Measurements from ENCODE around the gene RGL1. TPM values are rescaled to one million over a fixed set of nuclear protein-coding genes. Genes with fewer than 3 reads are reported as not detected.

The RGL1 gene
- total RNA-seq, 1 donor, result 24.6 TPM

DNA sequence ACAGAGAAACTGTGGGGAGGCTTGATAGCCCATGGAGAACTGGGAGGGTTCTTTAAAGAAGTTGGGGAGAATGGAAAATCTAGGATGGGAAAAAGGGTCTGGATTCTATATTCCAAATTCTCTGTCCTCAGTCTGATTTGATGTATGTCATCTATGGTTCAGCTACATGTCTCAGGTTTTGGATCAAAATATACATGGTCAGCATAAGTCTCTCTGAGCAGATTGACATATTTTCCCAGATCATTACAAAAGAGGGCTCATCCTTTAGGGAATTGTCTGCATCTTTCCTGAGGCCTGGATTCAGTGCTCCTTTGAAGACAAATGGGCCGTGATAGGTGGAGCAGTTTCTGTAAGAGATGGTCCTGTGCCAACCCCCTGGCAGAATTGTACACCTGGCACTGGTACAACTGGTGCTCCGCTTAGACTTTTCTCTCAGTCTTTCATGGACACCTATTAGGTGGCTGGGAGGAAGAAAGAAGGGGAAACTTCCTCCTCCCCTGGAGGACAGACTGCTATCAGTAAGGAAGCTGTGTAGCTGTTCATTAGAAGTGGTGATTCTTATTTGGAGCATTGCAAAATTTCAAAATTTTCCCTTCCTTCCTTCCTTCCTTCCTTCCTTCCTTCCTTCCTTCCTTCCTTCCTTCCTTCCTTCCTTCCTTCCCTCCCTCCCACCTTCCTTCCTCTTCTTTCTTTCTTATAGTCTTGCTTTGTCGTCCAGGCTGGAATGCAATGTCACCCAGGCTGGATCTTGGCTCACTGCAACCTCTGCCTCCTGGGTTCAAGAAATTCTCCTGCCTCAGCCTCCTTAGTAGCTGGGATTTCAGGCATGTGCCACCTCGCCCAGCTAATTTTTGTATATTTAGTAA, 26.1 kb upstream of the RGL1 start:
- H3K4me2 ChIP-seq (ENCODE audit: insufficient read depth, low read length), result no peak overlapping the region
- no peaks in the 10 kb centered on the region for H3K79me2 ChIP-seq (ENCODE audit: insufficient read depth, low read length)
- H3K4me3 ChIP-seq (ENCODE audit: insufficient read depth, low read length), result no peak overlapping the region
- H3K27me3 ChIP-seq (ENCODE audit: insufficient read depth, low read length), result no peaks in the 10 kb centered on the region
- peaks cover 12% of the 10 kb centered on the region for H3K4me1 ChIP-seq (ENCODE audit: insufficient read depth, low read length)
- TF ChIP-seq, protein P1, sequence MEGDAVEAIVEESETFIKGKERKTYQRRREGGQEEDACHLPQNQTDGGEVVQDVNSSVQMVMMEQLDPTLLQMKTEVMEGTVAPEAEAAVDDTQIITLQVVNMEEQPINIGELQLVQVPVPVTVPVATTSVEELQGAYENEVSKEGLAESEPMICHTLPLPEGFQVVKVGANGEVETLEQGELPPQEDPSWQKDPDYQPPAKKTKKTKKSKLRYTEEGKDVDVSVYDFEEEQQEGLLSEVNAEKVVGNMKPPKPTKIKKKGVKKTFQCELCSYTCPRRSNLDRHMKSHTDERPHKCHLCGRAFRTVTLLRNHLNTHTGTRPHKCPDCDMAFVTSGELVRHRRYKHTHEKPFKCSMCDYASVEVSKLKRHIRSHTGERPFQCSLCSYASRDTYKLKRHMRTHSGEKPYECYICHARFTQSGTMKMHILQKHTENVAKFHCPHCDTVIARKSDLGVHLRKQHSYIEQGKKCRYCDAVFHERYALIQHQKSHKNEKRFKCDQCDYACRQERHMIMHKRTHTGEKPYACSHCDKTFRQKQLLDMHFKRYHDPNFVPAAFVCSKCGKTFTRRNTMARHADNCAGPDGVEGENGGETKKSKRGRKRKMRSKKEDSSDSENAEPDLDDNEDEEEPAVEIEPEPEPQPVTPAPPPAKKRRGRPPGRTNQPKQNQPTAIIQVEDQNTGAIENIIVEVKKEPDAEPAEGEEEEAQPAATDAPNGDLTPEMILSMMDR (IDR thresholded peaks at IDR 0.05; ENCODE audit: extremely low read depth, low read depth, low read length), result no peak
- H2AFZ ChIP-seq (ENCODE audit: low read length), result no peak overlapping the region
- H3K27ac ChIP-seq (ENCODE audit: low read depth, low read length), result no peak overlapping the region
- peak; percentile 3 for DNase-seq (ENCODE audit: insufficient read length, low spot score, missing footprints)
- no peaks in the 10 kb centered on the region for H3K9me3 ChIP-seq (ENCODE audit: low read depth, low read length)
- no peaks in the 10 kb centered on the region for H3K36me3 ChIP-seq (ENCODE audit: insufficient read depth, low read length)
- H4K20me1 ChIP-seq (ENCODE audit: insufficient read depth, low read length), result no peaks in the 10 kb centered on the region

DNA sequence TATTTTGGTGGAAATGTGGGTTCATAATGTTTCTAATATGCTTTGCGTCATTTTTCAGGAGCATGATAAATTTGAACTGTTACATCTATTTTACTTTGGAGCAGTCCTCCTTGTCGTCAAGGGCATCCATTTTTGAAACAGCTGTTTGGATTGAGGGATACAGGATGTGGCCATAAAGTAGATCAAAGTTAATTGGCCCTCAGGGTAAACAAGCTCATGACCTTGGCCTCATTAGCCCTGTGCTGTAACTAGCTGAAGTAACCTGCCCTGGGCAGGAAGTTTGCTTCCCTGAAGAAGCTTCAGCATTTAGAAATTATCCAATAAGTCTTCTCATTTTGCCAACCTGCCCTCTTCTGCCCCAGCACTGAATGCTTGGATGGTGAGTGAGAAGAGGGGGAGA, 24.8 kb upstream of the RGL1 start:
- Histone ChIP-seq H3K4me1 (ENCODE audit: insufficient read depth, low read length) (peaks cover 17% of the 10 kb centered on the region), H3K4me2 (ENCODE audit: insufficient read depth, low read length) (no peak overlapping the region), H2AFZ (ENCODE audit: low read length) (no peak overlapping the region), H3K27ac (ENCODE audit: low read depth, low read length) (no peak overlapping the region), H3K36me3 (ENCODE audit: insufficient read depth, low read length) (no peaks in the 10 kb centered on the region), H3K79me2 (ENCODE audit: insufficient read depth, low read length) (no peaks in the 10 kb centered on the region), H3K27me3 (ENCODE audit: insufficient read depth, low read length) (no peaks in the 10 kb centered on the region), H3K9me3 (ENCODE audit: low read depth, low read length) (no peaks in the 10 kb centered on the region), H4K20me1 (ENCODE audit: insufficient read depth, low read length) (no peaks in the 10 kb centered on the region), H3K4me3 (ENCODE audit: insufficient read depth, low read length) (no peak overlapping the region)
- TF ChIP-seq, protein P1 (IDR thresholded peaks at IDR 0.05; ENCODE audit: extremely low read depth, low read depth, low read length), result no peak
- peak; percentile 27 for DNase-seq (ENCODE audit: insufficient read length, low spot score, missing footprints)

DNA sequence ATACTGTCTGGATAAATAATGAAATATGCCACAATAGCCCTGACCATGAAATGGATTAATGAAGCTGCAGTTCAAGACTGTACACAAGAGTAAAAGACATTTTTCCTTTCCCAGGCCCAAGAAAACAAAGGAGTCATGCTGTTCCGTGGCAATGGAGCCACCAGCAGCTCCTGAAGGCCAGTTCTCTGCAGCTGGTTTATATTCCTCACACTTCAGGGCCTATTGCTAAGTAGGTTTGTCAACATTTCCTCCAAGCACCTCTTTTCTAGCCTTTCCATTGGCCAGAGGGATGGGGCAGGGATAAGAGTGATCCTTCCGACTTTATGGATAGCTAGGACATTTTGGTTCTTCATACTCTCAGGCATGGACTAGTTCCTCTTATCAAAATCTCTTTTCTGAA, 24.2 kb upstream of the RGL1 start:
- no peak overlapping the region for H2AFZ ChIP-seq (ENCODE audit: low read length)
- no peak overlapping the region for H3K4me3 ChIP-seq (ENCODE audit: insufficient read depth, low read length)
- no peak overlapping the region for H3K4me2 ChIP-seq (ENCODE audit: insufficient read depth, low read length)
- H4K20me1 ChIP-seq (ENCODE audit: insufficient read depth, low read length), result no peaks in the 10 kb centered on the region
- no peaks in the 10 kb centered on the region for H3K9me3 ChIP-seq (ENCODE audit: low read depth, low read length)
- TF ChIP-seq, protein P1 (IDR thresholded peaks at IDR 0.05; ENCODE audit: extremely low read depth, low read depth, low read length), result no peak
- no peaks in the 10 kb centered on the region for H3K27me3 ChIP-seq (ENCODE audit: insufficient read depth, low read length)
- peaks cover 17% of the 10 kb centered on the region for H3K4me1 ChIP-seq (ENCODE audit: insufficient read depth, low read length)
- H3K27ac ChIP-seq (ENCODE audit: low read depth, low read length), result no peak overlapping the region
- H3K36me3 ChIP-seq (ENCODE audit: insufficient read depth, low read length), result no peaks in the 10 kb centered on the region
- DNase-seq (ENCODE audit: insufficient read length, low spot score, missing footprints), result no peak
- no peaks in the 10 kb centered on the region for H3K79me2 ChIP-seq (ENCODE audit: insufficient read depth, low read length)

DNA sequence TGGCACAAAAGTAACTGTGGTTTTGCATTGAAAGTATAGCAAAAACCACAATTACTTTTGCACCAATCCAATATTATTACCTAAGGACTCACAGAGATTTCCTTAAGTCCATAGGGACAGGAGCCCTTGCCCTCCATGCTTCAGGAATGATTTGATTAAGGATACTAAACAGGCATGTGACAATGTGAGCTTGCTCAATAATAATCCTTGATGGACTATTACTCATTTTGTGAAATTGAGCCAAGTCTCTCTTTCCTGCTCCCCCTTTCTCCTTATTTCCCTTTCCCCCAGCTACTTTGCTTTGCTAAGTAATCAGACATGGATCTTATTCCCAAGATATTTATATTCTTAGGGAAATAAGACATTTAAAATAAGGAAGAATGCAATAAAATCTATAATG, 21.6 kb upstream of the RGL1 start:
- no peaks in the 10 kb centered on the region for H3K27me3 ChIP-seq (ENCODE audit: insufficient read depth, low read length)
- no peaks in the 10 kb centered on the region for H3K79me2 ChIP-seq (ENCODE audit: insufficient read depth, low read length)
- no peak overlapping the region for H3K27ac ChIP-seq (ENCODE audit: low read depth, low read length)
- TF ChIP-seq, protein P1 (IDR thresholded peaks at IDR 0.05; ENCODE audit: extremely low read depth, low read depth, low read length), result no peak
- no peaks in the 10 kb centered on the region for H4K20me1 ChIP-seq (ENCODE audit: insufficient read depth, low read length)
- H3K4me3 ChIP-seq (ENCODE audit: insufficient read depth, low read length), result no peak overlapping the region
- no peaks in the 10 kb centered on the region for H3K36me3 ChIP-seq (ENCODE audit: insufficient read depth, low read length)
- H3K4me1 ChIP-seq (ENCODE audit: insufficient read depth, low read length), result peaks cover 17% of the 10 kb centered on the region
- no peak overlapping the region for H3K4me2 ChIP-seq (ENCODE audit: insufficient read depth, low read length)
- no peaks in the 10 kb centered on the region for H3K9me3 ChIP-seq (ENCODE audit: low read depth, low read length)
- DNase-seq (ENCODE audit: insufficient read length, low spot score, missing footprints), result peak; percentile 15
- no peak overlapping the region for H2AFZ ChIP-seq (ENCODE audit: low read length)
